Measurements from ENCODE around the gene MCM5. TPM values are rescaled to one million over a fixed set of nuclear protein-coding genes. Genes with fewer than 3 reads are reported as not detected.
A peak's percentile ranks its signal among the peaks of the same experiment; 100 is the strongest.

The MCM5 gene
- total RNA-seq, 1 donor from 2014 or later: 12.8 TPM

- H3K36me3 ChIP-seq (ENCODE audit: insufficient read depth, low read length): no peaks in the 10 kb centered on the region
- no peak for DNase-seq (ENCODE audit: low read depth)
- no peaks in the 10 kb centered on the region for H3K27me3 ChIP-seq (ENCODE audit: insufficient read depth, low read length)
- Mint-ChIP-seq H3K4me1 (ENCODE audit: low read depth, unreplicated experiment) (peaks cover 4% of the 10 kb centered on the region), H3K36me3 (ENCODE audit: low read depth, unreplicated experiment) (no peaks in the 10 kb centered on the region), H3K9me3 (ENCODE audit: unreplicated experiment) (no peaks in the 10 kb centered on the region), H3K4me3 (ENCODE audit: unreplicated experiment) (no peak overlapping the region), H3K27ac (ENCODE audit: unreplicated experiment) (no peak overlapping the region), H3K27me3 (ENCODE audit: low read depth, unreplicated experiment) (no peaks in the 10 kb centered on the region)
- no peaks in the 10 kb centered on the region for H3K9me3 ChIP-seq (ENCODE audit: insufficient read depth, low read depth, low read length)
- H3K9ac ChIP-seq (ENCODE audit: low read length): no peak overlapping the region
- FAIRE-seq: no peak
- TF ChIP-seq EZH2 (IDR thresholded peaks at IDR 0.05; ENCODE audit: insufficient read depth, low read length) (no peak), CTCF (IDR thresholded peaks at IDR 0.05; ENCODE audit: insufficient read depth, low read depth, low read length) (no peak)
- no peak overlapping the region for H3K27ac ChIP-seq (ENCODE audit: low read depth, low read length)
- no peak overlapping the region for H2AFZ ChIP-seq (ENCODE audit: low read depth, low read length)
- no peaks in the 10 kb centered on the region for H4K20me1 ChIP-seq (ENCODE audit: insufficient read depth, low read length)
- no peak overlapping the region for H3K4me3 ChIP-seq (ENCODE audit: insufficient read depth, low read depth, low read length)
- peaks cover 6% of the 10 kb centered on the region for H3K79me2 ChIP-seq (ENCODE audit: insufficient read depth, low read length)
- peaks cover 11% of the 10 kb centered on the region for H3K4me1 ChIP-seq (ENCODE audit: insufficient read depth, low read length)
- no peak overlapping the region for H3K4me2 ChIP-seq (ENCODE audit: low read length)
These were observed 1.4 kb upstream of the MCM5 start for GRCh38 chr22:35398591-35398973.

GRCh38 chr22:35399114-35399677 lies 744 bp upstream of the MCM5 start:
- no peaks in the 10 kb centered on the region for H3K9me3 Mint-ChIP-seq (ENCODE audit: unreplicated experiment)
- Histone ChIP-seq H3K4me1 (ENCODE audit: insufficient read depth, low read length) (peaks cover 11% of the 10 kb centered on the region), H3K79me2 (ENCODE audit: insufficient read depth, low read length) (peaks cover 6% of the 10 kb centered on the region), H2AFZ (ENCODE audit: low read depth, low read length) (peak overlapping the region; percentile 88), H3K4me2 (ENCODE audit: low read length) (peak overlapping the region; percentile 98), H3K9ac (ENCODE audit: low read length) (peak overlapping the region; percentile 88), H3K9me3 (ENCODE audit: insufficient read depth, low read depth, low read length) (no peaks in the 10 kb centered on the region), H3K4me3 (ENCODE audit: insufficient read depth, low read depth, low read length) (peak overlapping the region; percentile 90), H4K20me1 (ENCODE audit: insufficient read depth, low read length) (no peaks in the 10 kb centered on the region), H3K36me3 (ENCODE audit: insufficient read depth, low read length) (no peaks in the 10 kb centered on the region), H3K27me3 (ENCODE audit: insufficient read depth, low read length) (no peaks in the 10 kb centered on the region), H3K27ac (ENCODE audit: low read depth, low read length) (peak overlapping the region; percentile 24)
- DNase-seq (ENCODE audit: low read depth) (no peak), FAIRE-seq (no peak)
- peak overlapping the region; percentile 97 for H3K4me3 Mint-ChIP-seq (ENCODE audit: unreplicated experiment)
- TF ChIP-seq EZH2 (IDR thresholded peaks at IDR 0.05; ENCODE audit: insufficient read depth, low read length): no peak
- no peak for TF ChIP-seq CTCF (IDR thresholded peaks at IDR 0.05; ENCODE audit: insufficient read depth, low read depth, low read length)
- H3K4me1 Mint-ChIP-seq (ENCODE audit: low read depth, unreplicated experiment): peaks cover 4% of the 10 kb centered on the region
- no peak overlapping the region for H3K27ac Mint-ChIP-seq (ENCODE audit: unreplicated experiment)
- no peaks in the 10 kb centered on the region for H3K36me3 Mint-ChIP-seq (ENCODE audit: low read depth, unreplicated experiment)
- no peaks in the 10 kb centered on the region for H3K27me3 Mint-ChIP-seq (ENCODE audit: low read depth, unreplicated experiment)

- Mint-ChIP-seq H3K27ac (ENCODE audit: unreplicated experiment) (no peak overlapping the region), H3K4me1 (ENCODE audit: low read depth, unreplicated experiment) (peaks cover 4% of the 10 kb centered on the region), H3K36me3 (ENCODE audit: low read depth, unreplicated experiment) (no peaks in the 10 kb centered on the region), H3K9me3 (ENCODE audit: unreplicated experiment) (no peaks in the 10 kb centered on the region), H3K4me3 (ENCODE audit: unreplicated experiment) (peak overlapping the region; percentile 97), H3K27me3 (ENCODE audit: low read depth, unreplicated experiment) (no peaks in the 10 kb centered on the region)
- DNase-seq (ENCODE audit: low read depth) (no peak), FAIRE-seq (no peak)
- H3K4me1 ChIP-seq (ENCODE audit: insufficient read depth, low read length): peaks cover 11% of the 10 kb centered on the region
- H3K9ac ChIP-seq (ENCODE audit: low read length): peak overlapping the region; percentile 88
- H4K20me1 ChIP-seq (ENCODE audit: insufficient read depth, low read length): no peaks in the 10 kb centered on the region
- peak overlapping the region; percentile 74 for H3K27ac ChIP-seq (ENCODE audit: low read depth, low read length)
- no peaks in the 10 kb centered on the region for H3K9me3 ChIP-seq (ENCODE audit: insufficient read depth, low read depth, low read length)
- H2AFZ ChIP-seq (ENCODE audit: low read depth, low read length): peak overlapping the region; percentile 94
- H3K27me3 ChIP-seq (ENCODE audit: insufficient read depth, low read length): no peaks in the 10 kb centered on the region
- H3K36me3 ChIP-seq (ENCODE audit: insufficient read depth, low read length): peaks cover 2% of the 10 kb centered on the region
- H3K4me3 ChIP-seq (ENCODE audit: insufficient read depth, low read depth, low read length): peak overlapping the region; percentile 90
- H3K79me2 ChIP-seq (ENCODE audit: insufficient read depth, low read length): peaks cover 6% of the 10 kb centered on the region
- TF ChIP-seq EZH2 (IDR thresholded peaks at IDR 0.05; ENCODE audit: insufficient read depth, low read length): no peak
- TF ChIP-seq CTCF (IDR thresholded peaks at IDR 0.05; ENCODE audit: insufficient read depth, low read depth, low read length): no peak
- H3K4me2 ChIP-seq (ENCODE audit: low read length): peak overlapping the region; percentile 98
These were observed 506 bp downstream of the MCM5 start for GRCh38 chr22:35400501-35400790.
